Thymus (tissue), 11 donors: Measurements from ENCODE around the gene TOR4A. TPM values are rescaled to one million over a fixed set of nuclear protein-coding genes. Genes with fewer than 3 reads are reported as not detected.

Experiments
- DNase-seq, 9 donors: peaks; one replicate each; pipeline ENCODE4 v3.0.0-alpha.2; 2013; ENCODE audit warnings: low spot score in 9 of 9, low read depth in 6 of 9, missing footprints in 1 of 9
- H3K27ac ChIP-seq, 2 donors: one replicate each; pipeline ENCODE4 v1.5.1; 2013; ENCODE audit warnings: control low read depth in 1 of 2, low read depth in 1 of 2, low read length in 1 of 2, mild to moderate bottlenecking in 1 of 2, moderate library complexity in 1 of 2
- H3K27me3 ChIP-seq, 2 donors: one replicate each; pipeline ENCODE4 v1.5.1; 2013; ENCODE audit warnings: low read length in 1 of 2; ENCODE audit not compliant: control insufficient read depth in 2 of 2, insufficient read depth in 1 of 2
- H3K36me3 ChIP-seq, 2 donors: one replicate each; pipeline ENCODE4 v1.5.1; 2013; ENCODE audit warnings: low read length in 1 of 2, mild to moderate bottlenecking in 1 of 2, moderate library complexity in 1 of 2; ENCODE audit not compliant: control insufficient read depth in 2 of 2, insufficient read depth in 2 of 2
- H3K4me1 ChIP-seq, 2 donors: one replicate each; pipeline ENCODE4 v1.5.1; 2013; ENCODE audit warnings: low read length in 2 of 2; ENCODE audit not compliant: control insufficient read depth in 2 of 2, insufficient read depth in 2 of 2
- H3K4me3 ChIP-seq, 2 donors: one replicate each; pipeline ENCODE4 v1.5.1; 2013; ENCODE audit warnings: low read length in 2 of 2, control low read depth in 1 of 2, mild to moderate bottlenecking in 1 of 2
- H3K9me3 ChIP-seq, 2 donors: one replicate each; pipeline ENCODE4 v1.5.1; 2013; ENCODE audit warnings: low read length in 1 of 2, mild to moderate bottlenecking in 1 of 2; ENCODE audit not compliant: control insufficient read depth in 2 of 2, insufficient read depth in 1 of 2
- WGBS: extraction: QIAGEN DNeasy Blood & Tissue Kit; methylation state at CpG from one replicate; pipeline ENCODE4 v1.1.7; 2013; 5-methylcytosine and 5-hydroxymethylcytosine counted together
- polyA plus RNA-seq: library from polyadenylated mRNA; stranded (reverse); fragments of 200-250 nt; gene quantifications from one replicate; pipeline ENCODE4 v1.2.3, GENCODE V29; 2013
- total RNA-seq: library from RNA; stranded (reverse); fragments of 120-200 nt; gene quantifications from one replicate; pipeline ENCODE4 v1.2.4, GENCODE V29; 2013
- donor health status: healthy.

Gene TOR4A
- total and polyA plus RNA-seq, 2 donors = 2.0 to 2.1 TPM

- peaks cover 0 to 72% of the 10 kb centered on the region in 2 donors for H3K4me1 ChIP-seq
- DNase-seq = no peak
Observed at GRCh38 chr9:137308057-137308619, 30.6 kb downstream of the TOR4A start.

GRCh38 chr9:137309368-137310188 is 32.1 kb downstream of the TOR4A start:
- H3K4me1 ChIP-seq = peaks cover 0 to 71% of the 10 kb centered on the region in 2 donors
- H3K27ac ChIP-seq = no peak overlapping the region

More at GRCh38 chr9:137308057-137308619, 30.6 kb downstream of the TOR4A start:
- Histone ChIP-seq H3K27ac (no peak overlapping the region), H3K36me3 (no peaks in the 10 kb centered on the region), H3K27me3 (peaks cover 34 to 57% of the 10 kb centered on the region in 2 donors), H3K4me3 (no peak overlapping the region), H3K9me3 (no peaks in the 10 kb centered on the region)
- WGBS = 93% methylated on average over 20 of the region's 20 CpGs

GRCh38 chr9:137310189-137311052 is 32.9 kb downstream of the TOR4A start:
- Histone ChIP-seq H3K4me3 (no peak overlapping the region), H3K4me1 (peaks cover 0 to 70% of the 10 kb centered on the region in 2 donors), H3K9me3 (no peaks in the 10 kb centered on the region), H3K36me3 (no peaks in the 10 kb centered on the region), H3K27me3 (peaks cover 22 to 41% of the 10 kb centered on the region in 2 donors), H3K27ac (no peak overlapping the region)
- no peak for DNase-seq
- WGBS = 90% methylated on average over 20 of the region's 20 CpGs

More at GRCh38 chr9:137309368-137310188, 32.1 kb downstream of the TOR4A start:
- 92% methylated on average over 15 of the region's 15 CpGs for WGBS
- no peak for DNase-seq
- no peak overlapping the region for H3K4me3 ChIP-seq
- no peaks in the 10 kb centered on the region for H3K9me3 ChIP-seq
- no peaks in the 10 kb centered on the region for H3K36me3 ChIP-seq
- peaks cover 19 to 43% of the 10 kb centered on the region in 2 donors for H3K27me3 ChIP-seq

- H3K4me3 ChIP-seq = no peak overlapping the region
- WGBS = 51% methylated on average over 27 of the region's 27 CpGs
- no peaks in the 10 kb centered on the region for H3K9me3 ChIP-seq
- peak overlapping the region; percentile 17 to 20 for H3K27ac ChIP-seq
- peaks cover 3 to 66% of the 10 kb centered on the region in 2 donors for H3K4me1 ChIP-seq
- peaks cover 23 to 37% of the 10 kb centered on the region in 2 donors for H3K27me3 ChIP-seq
- DNase-seq = no peak
- H3K36me3 ChIP-seq = no peaks in the 10 kb centered on the region
Observed at GRCh38 chr9:137311171-137311985, 33.9 kb downstream of the TOR4A start.

GRCh38 chr9:137311986-137312851 is 34.7 kb downstream of the TOR4A start:
- H3K4me3 ChIP-seq = no peak overlapping the region
- WGBS = 86% methylated on average over 28 of the region's 28 CpGs
- H3K36me3 ChIP-seq = no peaks in the 10 kb centered on the region
- H3K27ac ChIP-seq = peak overlapping the region in 1 of 2 donors; percentile 20
- H3K4me1 ChIP-seq = peaks cover 3 to 66% of the 10 kb centered on the region in 2 donors
- H3K9me3 ChIP-seq = no peaks in the 10 kb centered on the region
- H3K27me3 ChIP-seq = peaks cover 21 to 37% of the 10 kb centered on the region in 2 donors
- DNase-seq = no peak

- H3K27ac ChIP-seq = no peak overlapping the region
- WGBS = 95% methylated on average over 6 of the region's 6 CpGs
- H3K36me3 ChIP-seq = no peaks in the 10 kb centered on the region
- peaks cover 3 to 61% of the 10 kb centered on the region in 2 donors for H3K4me1 ChIP-seq
- no peaks in the 10 kb centered on the region for H3K9me3 ChIP-seq
- peaks cover 25 to 35% of the 10 kb centered on the region in 2 donors for H3K27me3 ChIP-seq
- H3K4me3 ChIP-seq = no peak overlapping the region
- DNase-seq = no peak
Observed at GRCh38 chr9:137312852-137313325, 35.4 kb downstream of the TOR4A start.

- Histone ChIP-seq H3K4me3 (no peak overlapping the region), H3K36me3 (no peaks in the 10 kb centered on the region), H3K27me3 (peaks cover 26 to 30% of the 10 kb centered on the region in 2 donors), H3K27ac (no peak overlapping the region), H3K9me3 (no peaks in the 10 kb centered on the region), H3K4me1 (peaks cover 3 to 61% of the 10 kb centered on the region in 2 donors)
- 79% methylated on average over 9 of the region's 9 CpGs for WGBS
- no peak for DNase-seq
Observed at GRCh38 chr9:137313326-137313936, 35.9 kb downstream of the TOR4A start.
